HCT116 (cell line): ENCODE measurements around the gene AUTS2. TPM values are rescaled to one million over a fixed set of nuclear protein-coding genes. Genes with fewer than 3 reads are reported as not detected.

Source experiments
- ATAC-seq: fragments of 200-7000 bp; cut with Tn5 transposase; 2 replicates; pipeline ENCODE4 v1.9.1; 2020; ENCODE audit warnings: mild to moderate bottlenecking, moderate library complexity
- BruUV-seq: library from RNA; stranded (reverse); fragments of 400-500 nt; replicated peaks from 2 replicates; lab custom pipeline; 2021; lab: Mats Ljungman, UMichigan
- CTCF ChIA-PET: fragments of 300-600 bp; sonication (Branson Sonifier 250); formaldehyde crosslinking; loops from one replicate; lab custom pipeline; 2021; ENCODE audit warnings: antibody characterized with exemption; lab: Charles Lee
- POLR2A ChIA-PET: fragments of 300-600, 350-600 bp; sonication (Branson Sonifier 250); formaldehyde crosslinking; loops from one replicate; lab custom pipeline; 2021; ENCODE audit warnings: antibody characterized with exemption; lab: Charles Lee
- RAD21 ChIA-PET, 2 experiments: fragments of 300-600 bp; sonication (Branson Sonifier 250); formaldehyde crosslinking; loops; one replicate each; lab custom pipeline; 2023; ENCODE audit warnings: low total read pairs in 2 of 2; ENCODE audit not compliant: uncharacterized antibody in 2 of 2, unreplicated experiment in 2 of 2, low non-redundant PET in 1 of 2; lab: Charles Lee
- DNase-seq: peaks from one replicate; pipeline ENCODE4 v3.0.0-alpha.2; 2010; ENCODE audit warnings: low read depth, low spot score
- H2AFZ ChIP-seq: fragments of 200-600 bp; shearing (Covaris generic), sonication (generic); 2 replicates; pipeline ENCODE4 v1.6.1; 2017; ENCODE audit warnings: low read depth, mixed run types, mixed read lengths, antibody characterized with exemption, low read length; ENCODE audit not compliant: poor library complexity, severe bottlenecking
- H3K27ac ChIP-seq: 2 replicates; pipeline ENCODE4 v1.5.1; 2012; ENCODE audit warnings: low read depth, low read length
- H3K27me3 ChIP-seq: fragments of 200-600 bp; sonication (generic); 2 replicates; pipeline ENCODE4 v1.6.1; 2016; ENCODE audit warnings: mixed run types, low read length, mixed read lengths; ENCODE audit not compliant: insufficient read depth
- H3K36me3 ChIP-seq, 2 experiments: fragments of 200-500 bp in 1 of 2; fragments of 200-600 bp in 1 of 2; sonication (Bioruptor generic) in 1 of 2; sonication (generic) in 1 of 2; 2 replicates each; pipeline versions ENCODE4 v1.5.1 to v1.6.1; 2014 to 2016; ENCODE audit warnings: low read length in 2 of 2, inconsistent platforms in 1 of 2, mixed read lengths in 1 of 2, mixed run types in 1 of 2; ENCODE audit not compliant: insufficient read depth in 2 of 2, control insufficient read depth in 1 of 2
- H3K4me1 ChIP-seq, 2 experiments: fragments of 200-600 bp in 1 of 2; sonication (generic) in 1 of 2; 2 replicates each; pipeline versions ENCODE4 v1.5.1 to v1.6.1; 2012 to 2017; ENCODE audit warnings: low read length in 2 of 2, inconsistent platforms in 1 of 2, mild to moderate bottlenecking in 1 of 2, mixed read lengths in 1 of 2, mixed run types in 1 of 2, moderate library complexity in 1 of 2; ENCODE audit not compliant: insufficient read depth in 2 of 2, control insufficient read depth in 1 of 2
- H3K4me2 ChIP-seq: fragments of 200-600 bp; sonication (generic); 2 replicates; pipeline ENCODE4 v1.6.1; 2017; ENCODE audit warnings: mixed run types, low read length, mixed read lengths
- H3K4me3 ChIP-seq, 2 experiments: fragments of 200-600 bp in 1 of 2; sonication (generic) in 1 of 2; replicated peaks in 1 of 2; 2 replicates each; pipeline ENCODE4 v1.5.1; 2011 to 2016; ENCODE audit warnings: low read length in 2 of 2, control low read depth in 1 of 2, low read depth in 1 of 2, mild to moderate bottlenecking in 1 of 2, mixed read lengths in 1 of 2, mixed run types in 1 of 2
- H3K79me2 ChIP-seq: fragments of 200-600 bp; sonication (generic); 2 replicates; pipeline ENCODE4 v1.6.1; 2017; ENCODE audit warnings: mild to moderate bottlenecking, mixed run types, low read length, moderate library complexity, mixed read lengths; ENCODE audit not compliant: insufficient read depth
- H3K9ac ChIP-seq: fragments of 200-600 bp; sonication (generic); 2 replicates; pipeline ENCODE4 v1.6.1; 2016; ENCODE audit warnings: low read length, mixed read lengths
- H3K9me2 ChIP-seq: fragments of 200-600 bp; sonication (generic), shearing (Covaris generic); 2 replicates; pipeline ENCODE4 v1.6.1; 2017; ENCODE audit warnings: mixed run types, mild to moderate bottlenecking, moderate library complexity; ENCODE audit not compliant: insufficient read depth
- H3K9me3 ChIP-seq, 2 experiments: fragments of 200-500 bp in 1 of 2; fragments of 200-600 bp in 1 of 2; sonication (Bioruptor generic) in 1 of 2; sonication (generic) in 1 of 2; 2 replicates each; pipeline ENCODE4 v1.6.1; 2014 to 2017; ENCODE audit warnings: low read length in 2 of 2, mixed read lengths in 2 of 2, inconsistent platforms in 1 of 2, low read depth in 1 of 2, mild to moderate bottlenecking in 1 of 2, mixed run types in 1 of 2, moderate library complexity in 1 of 2; ENCODE audit not compliant: control insufficient read depth in 1 of 2, insufficient read depth in 1 of 2
- H4K20me1 ChIP-seq: fragments of 200-600 bp; sonication (generic), shearing (Covaris generic); 2 replicates; pipeline ENCODE4 v1.6.1; 2017; ENCODE audit warnings: mixed run types, mild to moderate bottlenecking, moderate library complexity; ENCODE audit not compliant: insufficient read depth
- CEBPB ChIP-seq: IDR thresholded peaks from 2 replicates; pipeline ENCODE4 v1.6.1; 2012; ENCODE audit warnings: low read depth
- EGR1 ChIP-seq: IDR thresholded peaks from 2 replicates; pipeline ENCODE4 v1.6.1; 2012; ENCODE audit warnings: low read depth
- EZH2 ChIP-seq: fragments of 200-600 bp; sonication (generic); IDR thresholded peaks from 2 replicates; pipeline ENCODE4 v1.6.1; 2017; ENCODE audit warnings: antibody characterized with exemption, mixed run types
- FOSL1 ChIP-seq: IDR thresholded peaks from 2 replicates; pipeline ENCODE4 v1.6.1; 2012; ENCODE audit warnings: low read depth
- JUND ChIP-seq: IDR thresholded peaks from 2 replicates; pipeline ENCODE4 v1.6.1; 2012
- SIN3A ChIP-seq: IDR thresholded peaks from 2 replicates; pipeline ENCODE4 v1.6.1; 2012; ENCODE audit warnings: low read depth
- TCF7L2 ChIP-seq: IDR thresholded peaks from 2 replicates; pipeline ENCODE4 v1.7.0; 2011; ENCODE audit warnings: borderline replicate concordance, inconsistent platforms; ENCODE audit not compliant: insufficient read depth, insufficient read length; ENCODE audit errors: extremely low read depth
- YY1 ChIP-seq: IDR thresholded peaks from 2 replicates; pipeline ENCODE4 v1.6.1; 2011; ENCODE audit warnings: low read length, low read depth, moderate library complexity, mild to moderate bottlenecking; ENCODE audit not compliant: insufficient replicate concordance; ENCODE audit errors: extremely low read depth
- ZBTB33 ChIP-seq: IDR thresholded peaks from 2 replicates; pipeline ENCODE4 v1.6.1; 2011; ENCODE audit warnings: mild to moderate bottlenecking, low read length, moderate library complexity; ENCODE audit not compliant: insufficient replicate concordance; ENCODE audit errors: extremely low read depth
- ZFX ChIP-seq: fragments of 450-650 bp; IDR thresholded peaks from 2 replicates; pipeline ENCODE4 v1.6.1; 2017
- intact Hi-C: fragments of 100-400 bp; cut with micrococcal nuclease; formaldehyde crosslinking; loops from 2 replicates; pipeline ENCODE4 v1.10.0; 2022
- total RNA-seq: library from RNA; stranded (reverse); gene quantifications from one replicate; pipeline ENCODE4 v1.2.1, GENCODE V29; 2021; ENCODE audit not compliant: unreplicated experiment
- TF ChIP-seq, protein P1 (sequence below): IDR thresholded peaks from 2 replicates; pipeline ENCODE4 v1.6.1; 2012
- TF ChIP-seq, protein P2 (sequence below), 3 experiments: fragments of 200-600 bp in 1 of 3; sonication (generic) in 1 of 3; IDR thresholded peaks in 2 of 3; conservative IDR thresholded peaks in 1 of 3; 2 replicates each; pipeline ENCODE4 v1.5.1; 2012 to 2017; ENCODE audit warnings: low read depth in 2 of 3, low read length in 2 of 3, antibody characterized with exemption in 1 of 3, borderline replicate concordance in 1 of 3, control low read depth in 1 of 3, mild to moderate bottlenecking in 1 of 3, mixed read lengths in 1 of 3, mixed run types in 1 of 3, moderate library complexity in 1 of 3; ENCODE audit not compliant: insufficient read depth in 1 of 3

AUTS2 gene
- total RNA-seq, 1 experiment from 2014 or later: 0.93 TPM

GRCh38 chr7:69722843-69723242 is 124.6 kb downstream of the AUTS2 start:
- POLR2A ChIA-PET: no interaction called here
- Histone ChIP-seq H3K9me2 (no peaks in the 10 kb centered on the region), H3K4me1 (no peaks in the 10 kb centered on the region), H2AFZ (no peak overlapping the region), H3K79me2 (no peaks in the 10 kb centered on the region), H3K27ac (no peak overlapping the region), H3K9me3 (peaks cover 0 to 30% of the 10 kb centered on the region in 2 experiments; a peak in 2 of 4 replicates), H3K4me3 (no peak overlapping the region), H3K4me2 (no peak overlapping the region), H3K36me3 (no peaks in the 10 kb centered on the region), H4K20me1 (no peaks in the 10 kb centered on the region), H3K9ac (no peak overlapping the region), H3K27me3 (no peaks in the 10 kb centered on the region)
- TF ChIP-seq SIN3A (no peak), ZBTB33 (no peak), EGR1 (no peak), YY1 (no peak)
- TF ChIP-seq, protein P1, sequence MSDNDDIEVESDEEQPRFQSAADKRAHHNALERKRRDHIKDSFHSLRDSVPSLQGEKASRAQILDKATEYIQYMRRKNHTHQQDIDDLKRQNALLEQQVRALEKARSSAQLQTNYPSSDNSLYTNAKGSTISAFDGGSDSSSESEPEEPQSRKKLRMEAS: no peak
- intact Hi-C loops: no loop called here
- BruUV-seq: no TSS peak
- RAD21 ChIA-PET: no interaction called here
- DNase-seq (no peak), ATAC-seq (no peak)
- CTCF ChIA-PET: no interaction called here

- no TSS peak for BruUV-seq
- Histone ChIP-seq H3K27ac (no peak overlapping the region), H3K9me2 (no peaks in the 10 kb centered on the region), H3K27me3 (no peaks in the 10 kb centered on the region), H3K9me3 (peaks cover 0 to 35% of the 10 kb centered on the region in 2 experiments; a peak in 2 of 4 replicates), H4K20me1 (no peaks in the 10 kb centered on the region), H3K4me2 (no peak overlapping the region), H3K4me3 (no peak overlapping the region), H3K79me2 (no peaks in the 10 kb centered on the region), H3K4me1 (no peaks in the 10 kb centered on the region), H3K9ac (no peak overlapping the region), H3K36me3 (no peaks in the 10 kb centered on the region), H2AFZ (no peak overlapping the region)
- POLR2A ChIA-PET: no interaction called here
- TF ChIP-seq EZH2 (no peak), TCF7L2 (no peak), CEBPB (no peak), ZFX (no peak), JUND (no peak), FOSL1 (no peak)
- TF ChIP-seq, protein P2, sequence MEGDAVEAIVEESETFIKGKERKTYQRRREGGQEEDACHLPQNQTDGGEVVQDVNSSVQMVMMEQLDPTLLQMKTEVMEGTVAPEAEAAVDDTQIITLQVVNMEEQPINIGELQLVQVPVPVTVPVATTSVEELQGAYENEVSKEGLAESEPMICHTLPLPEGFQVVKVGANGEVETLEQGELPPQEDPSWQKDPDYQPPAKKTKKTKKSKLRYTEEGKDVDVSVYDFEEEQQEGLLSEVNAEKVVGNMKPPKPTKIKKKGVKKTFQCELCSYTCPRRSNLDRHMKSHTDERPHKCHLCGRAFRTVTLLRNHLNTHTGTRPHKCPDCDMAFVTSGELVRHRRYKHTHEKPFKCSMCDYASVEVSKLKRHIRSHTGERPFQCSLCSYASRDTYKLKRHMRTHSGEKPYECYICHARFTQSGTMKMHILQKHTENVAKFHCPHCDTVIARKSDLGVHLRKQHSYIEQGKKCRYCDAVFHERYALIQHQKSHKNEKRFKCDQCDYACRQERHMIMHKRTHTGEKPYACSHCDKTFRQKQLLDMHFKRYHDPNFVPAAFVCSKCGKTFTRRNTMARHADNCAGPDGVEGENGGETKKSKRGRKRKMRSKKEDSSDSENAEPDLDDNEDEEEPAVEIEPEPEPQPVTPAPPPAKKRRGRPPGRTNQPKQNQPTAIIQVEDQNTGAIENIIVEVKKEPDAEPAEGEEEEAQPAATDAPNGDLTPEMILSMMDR (IDR thresholded peaks at IDR 0.05 in 2 of 3, conservative IDR thresholded peaks at IDR 0.05 in 1 of 3; ENCODE audit: borderline replicate concordance in 1 of 3, insufficient read depth in 1 of 3, low read depth in 2 of 3, low read length in 2 of 3): no peak
- CTCF ChIA-PET: no interaction called here
- no peak for DNase-seq
- intact Hi-C loops: no loop called here
- no peak for ATAC-seq
- RAD21 ChIA-PET: no interaction called here
These were observed 125.4 kb downstream of the AUTS2 start for GRCh38 chr7:69723663-69724062.
